ENCODE results near the gene CD9. TPM values are rescaled to one million over a fixed set of nuclear protein-coding genes. Genes with fewer than 3 reads are reported as not detected.
"Not testable (repeated sequence)": the region's sequence is repeated elsewhere in the genome, so short reads cannot be mapped to it uniquely, and the experiment has no call there.

Gene CD9
- total and polyA plus RNA-seq, 12 donors: 14.9 to 461 (median 276) TPM

DNA sequence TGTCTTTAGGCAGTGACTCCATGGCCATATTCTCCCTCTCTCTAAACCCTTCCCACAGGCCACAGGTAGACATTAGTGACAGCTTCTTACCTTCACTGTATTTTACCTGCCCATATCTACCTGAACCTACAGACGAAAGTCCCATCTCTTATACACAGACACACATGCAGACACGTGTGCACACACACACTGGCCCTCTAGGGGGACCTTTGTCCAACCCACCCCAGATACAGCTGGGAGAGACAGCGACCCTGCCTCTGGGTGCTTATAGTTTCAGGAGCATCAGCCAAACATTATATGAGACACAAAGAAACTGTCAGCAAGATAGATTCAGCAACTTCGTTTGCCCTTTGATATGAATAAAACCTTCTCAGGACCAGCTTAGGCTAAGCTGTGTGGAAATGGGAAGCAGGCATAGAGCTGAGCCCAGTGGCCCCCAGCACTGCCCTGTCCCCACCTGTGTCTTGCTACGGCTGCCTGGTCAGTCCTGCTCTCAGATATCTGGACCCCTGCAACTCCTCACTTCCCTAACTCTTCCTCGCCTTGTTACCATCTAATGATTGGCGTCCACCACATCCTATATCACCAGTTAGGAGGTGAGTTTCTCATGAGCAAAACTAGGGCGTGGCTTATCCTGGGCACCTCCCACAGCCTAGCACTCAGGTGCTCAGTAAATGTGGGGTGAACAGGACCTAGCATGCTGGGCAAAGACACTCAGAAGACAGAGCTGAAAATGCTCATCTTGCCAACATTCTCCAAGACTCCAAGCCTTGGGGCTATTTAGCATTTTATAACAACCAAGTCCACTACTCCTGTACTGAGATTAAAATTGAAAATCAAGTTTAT lies 12.0 kb upstream of the CD9 start:
- no peak overlapping the region for H3K27ac ChIP-seq
- intact Hi-C loops (cut with DNase I): no loop called here
- no peak for TF ChIP-seq POLR2A (IDR thresholded peaks at IDR 0.05)
- TF ChIP-seq, protein P1, sequence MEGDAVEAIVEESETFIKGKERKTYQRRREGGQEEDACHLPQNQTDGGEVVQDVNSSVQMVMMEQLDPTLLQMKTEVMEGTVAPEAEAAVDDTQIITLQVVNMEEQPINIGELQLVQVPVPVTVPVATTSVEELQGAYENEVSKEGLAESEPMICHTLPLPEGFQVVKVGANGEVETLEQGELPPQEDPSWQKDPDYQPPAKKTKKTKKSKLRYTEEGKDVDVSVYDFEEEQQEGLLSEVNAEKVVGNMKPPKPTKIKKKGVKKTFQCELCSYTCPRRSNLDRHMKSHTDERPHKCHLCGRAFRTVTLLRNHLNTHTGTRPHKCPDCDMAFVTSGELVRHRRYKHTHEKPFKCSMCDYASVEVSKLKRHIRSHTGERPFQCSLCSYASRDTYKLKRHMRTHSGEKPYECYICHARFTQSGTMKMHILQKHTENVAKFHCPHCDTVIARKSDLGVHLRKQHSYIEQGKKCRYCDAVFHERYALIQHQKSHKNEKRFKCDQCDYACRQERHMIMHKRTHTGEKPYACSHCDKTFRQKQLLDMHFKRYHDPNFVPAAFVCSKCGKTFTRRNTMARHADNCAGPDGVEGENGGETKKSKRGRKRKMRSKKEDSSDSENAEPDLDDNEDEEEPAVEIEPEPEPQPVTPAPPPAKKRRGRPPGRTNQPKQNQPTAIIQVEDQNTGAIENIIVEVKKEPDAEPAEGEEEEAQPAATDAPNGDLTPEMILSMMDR (IDR thresholded peaks at IDR 0.05): no peak
- H3K4me1 ChIP-seq (replicated peaks in 1 of 2): peaks cover 0 to 9% of the 10 kb centered on the region in 2 donors
- WGBS, 4 donors: 84 to 93% (median 89%) methylated on average over 7 to 8 of the region's 8 CpGs
- no peak overlapping the region for H3K4me3 ChIP-seq
- no peaks in the 10 kb centered on the region for H3K36me3 ChIP-seq (replicated peaks in 1 of 2)
- DNase-seq: no peak
- H3K27me3 ChIP-seq: no peaks in the 10 kb centered on the region
- no peaks in the 10 kb centered on the region for H3K9me3 ChIP-seq (replicated peaks in 1 of 3)

- no peaks in the 10 kb centered on the region for H3K27me3 ChIP-seq
- H3K4me1 ChIP-seq (replicated peaks in 1 of 2): peaks cover 0 to under 1% of the 10 kb centered on the region in 2 donors
- no peaks in the 10 kb centered on the region for H3K36me3 ChIP-seq (replicated peaks in 1 of 2)
- no peak for TF ChIP-seq POLR2A (IDR thresholded peaks at IDR 0.05)
- no peak overlapping the region for H3K27ac ChIP-seq
- DNase-seq: no peak
- H3K4me3 ChIP-seq: no peak overlapping the region
- no peaks in the 10 kb centered on the region for H3K9me3 ChIP-seq (replicated peaks in 1 of 3)
- intact Hi-C loops (cut with DNase I): no loop called here
- WGBS, 4 donors: 79 to 89% (median 83%) methylated on average over 3 to 5 of the region's 5 CpGs
Observed at GRCh38 chr12:6189028-6189427, 11.2 kb upstream of the CD9 start.

- not testable (repeated sequence) for H3K27ac ChIP-seq; H3K27me3 ChIP-seq; H3K4me1 ChIP-seq (replicated peaks in 1 of 2); DNase-seq; H3K4me3 ChIP-seq; H3K36me3 ChIP-seq (replicated peaks in 1 of 2); H3K9me3 ChIP-seq (replicated peaks in 1 of 3)
- WGBS, 4 donors: 83 to 85% (median 84%) methylated on average over 20 of the region's 20 CpGs
- intact Hi-C loops (cut with DNase I): loop anchor here in 1 of 2 donors (5.0 kb wide), 1 partner anchor 128 kb away; no protein-coding TSS in a partner anchor
Observed at GRCh38 chr12:6189952-6190598, 10.1 kb upstream of the CD9 start.

DNA sequence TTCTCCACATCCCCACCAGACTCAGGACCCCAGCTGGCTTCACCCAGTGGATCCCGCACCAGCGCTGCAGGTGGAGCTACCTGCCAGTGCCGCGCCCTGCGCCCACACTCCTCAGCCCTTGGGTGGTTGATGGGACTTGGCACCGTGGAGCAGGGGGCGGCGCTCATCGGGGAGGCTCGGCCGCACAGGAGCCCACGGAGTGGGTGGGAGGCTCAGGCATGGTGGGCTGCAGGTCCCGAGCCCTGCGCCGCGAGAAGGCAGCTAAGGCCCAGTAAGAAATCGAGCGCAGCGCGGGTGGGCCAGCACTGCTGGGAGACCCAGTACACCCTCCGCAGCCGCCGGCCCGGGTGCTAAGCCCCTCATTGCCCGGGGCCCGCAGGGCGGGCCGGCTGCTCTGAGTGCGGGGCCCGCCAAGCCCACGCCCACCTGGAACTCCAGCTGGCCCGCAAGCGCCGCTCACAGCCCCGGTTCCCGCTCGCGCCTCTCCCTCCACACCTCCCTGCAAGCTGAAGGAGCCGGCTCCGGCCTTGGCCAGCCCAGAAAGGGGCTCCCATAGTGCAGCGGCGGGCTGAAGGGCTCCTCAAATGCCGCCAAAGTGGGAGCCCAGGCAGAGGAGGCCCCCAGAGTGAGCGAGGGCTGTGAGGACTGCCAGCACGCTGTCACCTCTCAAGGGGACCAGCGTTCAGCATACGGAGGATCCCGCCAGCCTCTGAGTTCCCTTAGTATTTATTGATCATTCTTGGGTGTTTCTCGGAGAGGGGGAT lies 9.3 kb upstream of the CD9 start:
- 89 to 93% (median 92%) methylated on average over 10 to 45 of the region's 49 CpGs for WGBS, 4 donors
- not testable (repeated sequence) for H3K27me3 ChIP-seq; H3K9me3 ChIP-seq (replicated peaks in 1 of 3); H3K36me3 ChIP-seq (replicated peaks in 1 of 2); DNase-seq; H3K27ac ChIP-seq; H3K4me1 ChIP-seq (replicated peaks in 1 of 2); H3K4me3 ChIP-seq
- intact Hi-C loops (cut with DNase I): loop anchor here in 1 of 2 donors (5.0 kb wide), 1 partner anchor 129 kb away; no protein-coding TSS in a partner anchor

- H3K36me3 ChIP-seq (replicated peaks in 1 of 2): no peaks in the 10 kb centered on the region
- WGBS, 4 donors: 88 to 95% (median 90%) methylated on average over 13 of the region's 13 CpGs
- no peak overlapping the region for H3K4me3 ChIP-seq
- no peaks in the 10 kb centered on the region for H3K9me3 ChIP-seq (replicated peaks in 1 of 3)
- H3K4me1 ChIP-seq (replicated peaks in 1 of 2): peaks cover 0 to 5% of the 10 kb centered on the region in 2 donors
- H3K27ac ChIP-seq: no peak overlapping the region
- intact Hi-C loops (cut with DNase I): loop anchor here in 1 of 2 donors (5.0 kb wide), 1 partner anchor 130 kb away; no protein-coding TSS in a partner anchor
- DNase-seq: no peak
- TF ChIP-seq, protein P1 (IDR thresholded peaks at IDR 0.05): no peak
- TF ChIP-seq POLR2A (IDR thresholded peaks at IDR 0.05): no peak
- no peaks in the 10 kb centered on the region for H3K27me3 ChIP-seq
Observed at GRCh38 chr12:6192604-6193380, 7.4 kb upstream of the CD9 start.
